Spleen (tissue), 11 donors: ENCODE results near the gene GABRA6. TPM values are rescaled to one million over a fixed set of nuclear protein-coding genes. Genes with fewer than 3 reads are reported as not detected.

Experiments
- DNase-seq: peaks from one replicate; pipeline ENCODE4 v3.0.0-alpha.2; 2020
- H3K27ac ChIP-seq, 8 donors: fragments of 200-600 bp; sonication (generic) in 7 of 8; 1 replicate in 4 of 8; 2 replicates in 4 of 8; pipeline versions ENCODE4 v1.5.0 to v1.8.0; 2016 to 2021; ENCODE audit warnings: inconsistent platforms in 4 of 8, mild to moderate bottlenecking in 4 of 8, moderate library complexity in 1 of 8
- H3K27me3 ChIP-seq, 7 donors: fragments of 200-600 bp; sonication (generic) in 6 of 7; replicated peaks in 1 of 7; 1 replicate in 4 of 7; 2 replicates in 3 of 7; pipeline versions ENCODE4 v1.5.0 to v1.8.0; 2016 to 2021; ENCODE audit warnings: inconsistent platforms in 3 of 7, mild to moderate bottlenecking in 1 of 7
- H3K36me3 ChIP-seq, 6 donors: fragments of 200-600 bp; sonication (generic) in 5 of 6; 1 replicate in 4 of 6; 2 replicates in 2 of 6; pipeline versions ENCODE4 v1.5.0 to v1.8.0; 2016 to 2021; ENCODE audit warnings: inconsistent platforms in 2 of 6
- H3K4me1 ChIP-seq, 6 donors: fragments of 200-600 bp; sonication (generic) in 5 of 6; 1 replicate in 3 of 6; 2 replicates in 3 of 6; pipeline versions ENCODE4 v1.5.0 to v1.8.0; 2016 to 2021; ENCODE audit warnings: inconsistent platforms in 3 of 6
- H3K4me3 ChIP-seq, 8 donors: fragments of 200-600 bp; sonication (generic) in 7 of 8; 1 replicate in 4 of 8; 2 replicates in 4 of 8; pipeline versions ENCODE4 v1.5.0 to v1.8.0; 2016 to 2021; ENCODE audit warnings: inconsistent platforms in 4 of 8, mild to moderate bottlenecking in 4 of 8, moderate library complexity in 2 of 8
- H3K9me3 ChIP-seq, 8 donors: fragments of 200-600 bp; sonication (generic) in 7 of 8; 1 replicate in 4 of 8; 2 replicates in 4 of 8; pipeline versions ENCODE4 v1.5.0 to v1.8.0; 2016 to 2021; ENCODE audit warnings: inconsistent platforms in 4 of 8
- CTCF ChIP-seq, 11 experiments: fragments of 200-600 bp in 7 of 11; fragments of 450-650 bp in 4 of 11; sonication (generic) in 4 of 11; IDR thresholded peaks in 8 of 11; conservative IDR thresholded peaks in 3 of 11; 1 replicate in 7 of 11; 2 replicates in 4 of 11; pipeline versions ENCODE4 v1.4.0 to v1.8.0; 2016 to 2021; ENCODE audit warnings: antibody characterized with exemption in 11 of 11, inconsistent platforms in 4 of 11, mild to moderate bottlenecking in 1 of 11
- POLR2A ChIP-seq, 3 donors: fragments of 450-650 bp; IDR thresholded peaks; one replicate each; pipeline ENCODE4 v1.5.1; 2017; ENCODE audit warnings: antibody characterized with exemption in 3 of 3, mild to moderate bottlenecking in 1 of 3
- POLR2AphosphoS5 ChIP-seq, 3 donors: sonication (generic); formaldehyde crosslinking; IDR thresholded peaks; one replicate each; pipeline ENCODE4 v1.5.1; 2017; ENCODE audit warnings: antibody characterized with exemption in 3 of 3
- WGBS, 5 donors: extraction: QIAGEN DNeasy Blood & Tissue Kit in 3 of 5; methylation state at CpG; one replicate each; pipeline versions ENCODE4 v1.1.5 to v1.1.7; 2013 to 2018; 5-methylcytosine and 5-hydroxymethylcytosine counted together
- intact Hi-C: fragments of 100-400 bp; cut with DNase I; formaldehyde crosslinking; loops from one replicate; pipeline ENCODE4 v1.15.0; 2023; ENCODE audit warnings: low total_unique reads
- polyA plus RNA-seq, 3 donors: library from polyadenylated mRNA; stranded (reverse); fragments of 200-250 nt; gene quantifications; one replicate each; pipeline ENCODE4 v1.2.1, GENCODE V29; 2013
- total RNA-seq, 7 donors: library from RNA; depleted of rRNA in 3 of 7; stranded (reverse); fragments of >200 nt in 3 of 7; fragmentation: NEBNext Ultra II Directional in 4 of 7; extraction: Animal tissue kit (Norgen Biotek cat#: 25700) in 4 of 7; gene quantifications; one replicate each; pipeline versions ENCODE4 v1.1.0 to v1.2.1, GENCODE V29; 2016 to 2021
- donor health status: healthy with polysubstance abuse.
- donor health status: DM: no; HTN: no; CAD: no; lungs with moderate emphysema.
- donor health status: DM: no; HTN: no; CAD: no.
- donor health status: Bipolar disorder and iron deficiency.
- donor health status: healthy.
- donor health status: DM: no; HTN: no; CAD: no.
- donor health status: DM: yes; HTN: yes; CAD: no.

Gene GABRA6
- total and polyA plus RNA-seq, 10 donors = 0.07 TPM; not detected in 9

- Histone ChIP-seq H3K27me3 (no peaks in the 10 kb centered on the region), H3K4me1 (no peaks in the 10 kb centered on the region), H3K36me3 (no peaks in the 10 kb centered on the region), H3K9me3 (no peaks in the 10 kb centered on the region), H3K27ac (no peak overlapping the region), H3K4me3 (no peak overlapping the region)
- 40 to 62% (median 52%) methylated on average over 2 of the region's 2 CpGs for whole genome bisulfite sequencing, 5 donors
- no peak for TF ChIP-seq CTCF (IDR thresholded peaks at IDR 0.05 in 8 of 11, conservative IDR thresholded peaks at IDR 0.05 in 3 of 11)
- intact Hi-C loops = no loop called here
- no peak for DNase-seq
Observed at GRCh38 chr5:161713042-161713441, 27.5 kb downstream of the GABRA6 start.

- TF ChIP-seq POLR2AphosphoS5 (IDR thresholded peaks at IDR 0.05) (no peak), CTCF (IDR thresholded peaks at IDR 0.05 in 8 of 11, conservative IDR thresholded peaks at IDR 0.05 in 3 of 11) (no peak), POLR2A (IDR thresholded peaks at IDR 0.05) (no peak)
- WGBS, 5 donors = 85 to 95% (median 93%) methylated on average over 1 of the region's 1 CpG
- Histone ChIP-seq H3K4me3 (no peak overlapping the region), H3K9me3 (no peaks in the 10 kb centered on the region), H3K27me3 (no peaks in the 10 kb centered on the region), H3K4me1 (no peaks in the 10 kb centered on the region), H3K27ac (no peak overlapping the region), H3K36me3 (no peaks in the 10 kb centered on the region)
- intact Hi-C loops = no loop called here
- DNase-seq = no peak
Observed at GRCh38 chr5:161719157-161719556, 33.6 kb downstream of the GABRA6 start.

GRCh38 chr5:161720460-161720859 is 34.9 kb downstream of the GABRA6 start:
- no peak overlapping the region for H3K4me3 ChIP-seq
- no peaks in the 10 kb centered on the region for H3K36me3 ChIP-seq
- TF ChIP-seq POLR2AphosphoS5 (IDR thresholded peaks at IDR 0.05) (no peak), CTCF (IDR thresholded peaks at IDR 0.05 in 8 of 11, conservative IDR thresholded peaks at IDR 0.05 in 3 of 11) (no peak), POLR2A (IDR thresholded peaks at IDR 0.05) (no peak)
- H3K27ac ChIP-seq = no peak overlapping the region
- no peaks in the 10 kb centered on the region for H3K27me3 ChIP-seq
- intact Hi-C loops = no loop called here
- no peaks in the 10 kb centered on the region for H3K4me1 ChIP-seq
- H3K9me3 ChIP-seq = no peaks in the 10 kb centered on the region
- DNase-seq = no peak

GRCh38 chr5:161734741-161735140 is 49.2 kb downstream of the GABRA6 start:
- no peaks in the 10 kb centered on the region for H3K4me1 ChIP-seq
- intact Hi-C loops = no loop called here
- no peaks in the 10 kb centered on the region for H3K27me3 ChIP-seq
- H3K4me3 ChIP-seq = no peak overlapping the region
- no peak for DNase-seq
- WGBS, 5 donors = 67 to 92% (median 76%) methylated on average over 1 of the region's 1 CpG
- no peak overlapping the region for H3K27ac ChIP-seq
- H3K9me3 ChIP-seq = peaks cover 0 to 3% (median 0%) of the 10 kb centered on the region in 8 donors
- no peak for TF ChIP-seq POLR2AphosphoS5 (IDR thresholded peaks at IDR 0.05)
- TF ChIP-seq POLR2A (IDR thresholded peaks at IDR 0.05) = no peak
- TF ChIP-seq CTCF (IDR thresholded peaks at IDR 0.05 in 8 of 11, conservative IDR thresholded peaks at IDR 0.05 in 3 of 11) = no peak
- H3K36me3 ChIP-seq = no peaks in the 10 kb centered on the region
